Measurements from ENCODE around the gene TMC1. TPM values are rescaled to one million over a fixed set of nuclear protein-coding genes. Genes with fewer than 3 reads are reported as not detected.

The TMC1 gene
- polyA plus RNA-seq, 2 of the 4 experiments (the other 2 are of a cell fraction): 0.12 to 0.17 TPM

- no peak for TF ChIP-seq E2F6 (IDR thresholded peaks at IDR 0.05; ENCODE audit: borderline replicate concordance, low read depth)
- no peak for TF ChIP-seq HDAC2 (IDR thresholded peaks at IDR 0.05)
- no peak for TF ChIP-seq CHD4 (IDR thresholded peaks at IDR 0.05; ENCODE audit: borderline replicate concordance)
- TF ChIP-seq BCL3 (IDR thresholded peaks at IDR 0.05): no peak
Observed at GRCh38 chr9:72649127-72649442, 127.7 kb downstream of the TMC1 start (continued).

GRCh38 chr9:72650206-72650605 lies 128.8 kb downstream of the TMC1 start:
- DNase-seq (ENCODE audit: low read depth in 1 of 2, low spot score in 1 of 2) (no peak), ATAC-seq (no peak), FAIRE-seq (no peak)
- CTCF ChIA-PET: no interaction called here
- Histone ChIP-seq H3K4me2 (no peak overlapping the region), H3K27ac (no peak overlapping the region), H3K9me3 (no peaks in the 10 kb centered on the region), H3K4me1 (no peaks in the 10 kb centered on the region), H3K4me3 (no peak overlapping the region)
- POLR2A ChIA-PET: no interaction called here
- 69% methylated on average over 2 of the region's 2 CpGs for WGBS (ENCODE audit: missing lambda C conversion rate)
- TF ChIP-seq POLR2AphosphoS2 (conservative IDR thresholded peaks at IDR 0.05; ENCODE audit: low read length) (no peak), CBX8 (IDR thresholded peaks at IDR 0.05) (no peak), REST (IDR thresholded peaks at IDR 0.05) (no peak), ELK1 (IDR thresholded peaks at IDR 0.05; ENCODE audit: low read depth, low read length) (no peak), TFCP2L1 (CRISPR knock-in tag; IDR thresholded peaks at IDR 0.05) (no peak), HMGXB4 (CRISPR knock-in tag; IDR thresholded peaks at IDR 0.05; ENCODE audit: borderline replicate concordance) (no peak), HES2 (IDR thresholded peaks at IDR 0.05) (no peak), RNF2 (IDR thresholded peaks at IDR 0.05; ENCODE audit: borderline replicate concordance, low read depth) (no peak), EHF (CRISPR knock-in tag; IDR thresholded peaks at IDR 0.05) (no peak), KDM1A (IDR thresholded peaks at IDR 0.05; ENCODE audit: low read depth) (no peak), KDM5A (IDR thresholded peaks at IDR 0.05) (no peak), FOXS1 (CRISPR knock-in tag; IDR thresholded peaks at IDR 0.05) (no peak)

- DNase-seq (ENCODE audit: low read depth in 1 of 2, low spot score in 1 of 2) (no peak), FAIRE-seq (no peak), ATAC-seq (no peak)
- ChIA-PET CTCF (interaction anchor here (0.6 kb wide), 1 partner anchor 278 kb away, joined by 3 read pairs; no protein-coding TSS in a partner anchor), POLR2A (no interaction called here)
- 87% methylated on average over 12 of the region's 12 CpGs for WGBS (ENCODE audit: missing lambda C conversion rate)
- no peak overlapping the region for H3K4me2 ChIP-seq
- H3K4me3 ChIP-seq: no peak overlapping the region
- no peaks in the 10 kb centered on the region for H3K9me3 ChIP-seq
- TF ChIP-seq TFCP2L1 (CRISPR knock-in tag; IDR thresholded peaks at IDR 0.05): no peak
- TF ChIP-seq CBX2 (IDR thresholded peaks at IDR 0.05; ENCODE audit: borderline replicate concordance, low read depth): no peak
- no peak overlapping the region for H3K27ac ChIP-seq
- no peaks in the 10 kb centered on the region for H3K4me1 ChIP-seq
Observed at GRCh38 chr9:72656021-72656420, 134.6 kb downstream of the TMC1 start.

Measured in A549 (cell line).